WTC11 (cell line): ENCODE results near the gene ZNF253.
"Not testable (repeated sequence)": the region's sequence is repeated elsewhere in the genome, so short reads cannot be mapped to it uniquely, and the experiment has no call there.

ENCODE experiments used
- AR ChIP-seq: fragments of 250-450 bp; sonication (Bioruptor Pico); IDR thresholded peaks from 2 replicates; pipeline ENCODE4 v1.9.0; 2021; ENCODE audit warnings: mild to moderate bottlenecking
- CTCF ChIP-seq: fragments of 200-600 bp; IDR thresholded peaks from 2 replicates; pipeline ENCODE4 v1.8.0; 2022; ENCODE audit warnings: antibody characterized with exemption
- E2F1 ChIP-seq: sonication (generic); formaldehyde crosslinking; IDR thresholded peaks from 2 replicates; pipeline ENCODE4 v1.8.0; 2022; ENCODE audit warnings: mild to moderate bottlenecking, missing genetic modification reagents
- FOXP4 ChIP-seq: sonication (generic); formaldehyde crosslinking; IDR thresholded peaks from 2 replicates; pipeline ENCODE4 v1.8.0; 2022; ENCODE audit warnings: mild to moderate bottlenecking, missing genetic modification reagents
- IRF1 ChIP-seq: sonication (generic); formaldehyde crosslinking; IDR thresholded peaks from 2 replicates; pipeline ENCODE4 v1.8.0; 2023; ENCODE audit warnings: missing genetic modification reagents
- KAT7 ChIP-seq: sonication (generic); formaldehyde crosslinking; IDR thresholded peaks from 2 replicates; pipeline ENCODE4 v1.8.1; 2023; ENCODE audit warnings: missing genetic modification reagents, mild to moderate bottlenecking, borderline replicate concordance
- MAX ChIP-seq: sonication (generic); formaldehyde crosslinking; IDR thresholded peaks from 2 replicates; pipeline ENCODE4 v1.8.0; 2022; ENCODE audit warnings: mild to moderate bottlenecking, missing genetic modification reagents
- SMAD3 ChIP-seq: sonication (generic); formaldehyde crosslinking; IDR thresholded peaks from 2 replicates; pipeline ENCODE4 v1.8.0; 2022; ENCODE audit warnings: missing genetic modification reagents, mild to moderate bottlenecking, borderline replicate concordance
- SP1 ChIP-seq: sonication (generic); formaldehyde crosslinking; conservative IDR thresholded peaks from 2 replicates; pipeline ENCODE4 v1.8.1; 2022; ENCODE audit warnings: missing genetic modification reagents
- TEAD1 ChIP-seq: sonication (generic); formaldehyde crosslinking; IDR thresholded peaks from 2 replicates; pipeline ENCODE4 v1.8.0; 2022; ENCODE audit warnings: mild to moderate bottlenecking, missing genetic modification reagents
- ZNF232 ChIP-seq: sonication (generic); formaldehyde crosslinking; IDR thresholded peaks from 2 replicates; pipeline ENCODE4 v1.8.0; 2022; ENCODE audit warnings: mild to moderate bottlenecking, missing genetic modification reagents
- ZNF416 ChIP-seq: fragments of 250-450 bp; sonication (Bioruptor Pico); IDR thresholded peaks from 2 replicates; pipeline ENCODE4 v1.9.0; 2021; ENCODE audit warnings: mild to moderate bottlenecking, inconsistent platforms
- TF ChIP-seq, protein P1 (sequence below): sonication (generic); formaldehyde crosslinking; IDR thresholded peaks from 2 replicates; pipeline ENCODE4 v1.8.1; 2023; ENCODE audit warnings: mild to moderate bottlenecking, missing genetic modification reagents, moderate library complexity

- not testable (repeated sequence) for TF ChIP-seq IRF1; SP1 (CRISPR knock-in tag); ZNF232; CTCF; FOXP4 (CRISPR knock-in tag); SMAD3 (CRISPR knock-in tag); TEAD1 (CRISPR knock-in tag); E2F1; AR (CRISPR knock-in tag); MAX (CRISPR knock-in tag); ZNF416 (CRISPR knock-in tag); KAT7 (CRISPR knock-in tag)
- TF ChIP-seq, protein P1, sequence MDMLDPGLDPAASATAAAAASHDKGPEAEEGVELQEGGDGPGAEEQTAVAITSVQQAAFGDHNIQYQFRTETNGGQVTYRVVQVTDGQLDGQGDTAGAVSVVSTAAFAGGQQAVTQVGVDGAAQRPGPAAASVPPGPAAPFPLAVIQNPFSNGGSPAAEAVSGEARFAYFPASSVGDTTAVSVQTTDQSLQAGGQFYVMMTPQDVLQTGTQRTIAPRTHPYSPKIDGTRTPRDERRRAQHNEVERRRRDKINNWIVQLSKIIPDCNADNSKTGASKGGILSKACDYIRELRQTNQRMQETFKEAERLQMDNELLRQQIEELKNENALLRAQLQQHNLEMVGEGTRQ (CRISPR knock-in tag), result not testable (repeated sequence)
Measured at GRCh38 chr19:19892055-19892941, 26.6 kb downstream of the ZNF253 start.
